WI38 (cell line): Measurements from ENCODE around the gene PSG1.
"Not testable (repeated sequence)": the region's sequence is repeated elsewhere in the genome, so short reads cannot be mapped to it uniquely, and the experiment has no call there.

Experiments used
- H3K4me3 ChIP-seq: 2 replicates; pipeline ENCODE4 v1.5.1; 2011; ENCODE audit warnings: low read depth, mild to moderate bottlenecking, control low read depth, low read length
- CTCF ChIP-seq: IDR thresholded peaks from 2 replicates; pipeline ENCODE4 v1.5.1; 2012; ENCODE audit warnings: low read depth, mild to moderate bottlenecking, control low read depth, low read length

Gene PSG1

GRCh38 chr19:42900561-42900960, 21.0 kb upstream of the PSG1 start:
- H3K4me3 ChIP-seq = not testable (repeated sequence)

GRCh38 chr19:42899674-42900073, 20.2 kb upstream of the PSG1 start:
- not testable (repeated sequence) for H3K4me3 ChIP-seq

- H3K4me3 ChIP-seq = not testable (repeated sequence)
These were observed 19.6 kb upstream of the PSG1 start for GRCh38 chr19:42899110-42899509.

GRCh38 chr19:42898656-42899055, 19.1 kb upstream of the PSG1 start:
- H3K4me3 ChIP-seq = not testable (repeated sequence)

- not testable (repeated sequence) for H3K4me3 ChIP-seq
These were observed 18.2 kb upstream of the PSG1 start for GRCh38 chr19:42897729-42898128.

GRCh38 chr19:42890446-42890845, 10.9 kb upstream of the PSG1 start:
- not testable (repeated sequence) for H3K4me3 ChIP-seq

GRCh38 chr19:42887876-42888445, 8.4 kb upstream of the PSG1 start:
- not testable (repeated sequence) for H3K4me3 ChIP-seq

GRCh38 chr19:42882730-42883129, 3.2 kb upstream of the PSG1 start:
- not testable (repeated sequence) for H3K4me3 ChIP-seq

GRCh38 chr19:42882010-42882409, 2.5 kb upstream of the PSG1 start:
- not testable (repeated sequence) for H3K4me3 ChIP-seq

GRCh38 chr19:42881279-42881678, 1.8 kb upstream of the PSG1 start:
- TF ChIP-seq CTCF = peak; percentile 41
- H3K4me3 ChIP-seq = not testable (repeated sequence)

- not testable (repeated sequence) for H3K4me3 ChIP-seq
These were observed 1.1 kb upstream of the PSG1 start for GRCh38 chr19:42880621-42881020.

- not testable (repeated sequence) for H3K4me3 ChIP-seq
These were observed 2.9 kb downstream of the PSG1 start for GRCh38 chr19:42876596-42876995.

GRCh38 chr19:42875881-42876280, 3.6 kb downstream of the PSG1 start:
- not testable (repeated sequence) for H3K4me3 ChIP-seq

- not testable (repeated sequence) for H3K4me3 ChIP-seq
These were observed 4.4 kb downstream of the PSG1 start for GRCh38 chr19:42874901-42875813.

- H3K4me3 ChIP-seq = not testable (repeated sequence)
These were observed 5.4 kb downstream of the PSG1 start for GRCh38 chr19:42874136-42874535.
